SJSA1 (cell line): ENCODE measurements around the gene SMARCAD1. TPM values are rescaled to one million over a fixed set of nuclear protein-coding genes. Genes with fewer than 3 reads are reported as not detected.

Experiments
- DNase-seq, 2 experiments: peaks; one replicate each; pipeline ENCODE4 v3.0.0-alpha.2; 2015 to 2020; ENCODE audit warnings: low spot score in 2 of 2, low read depth in 1 of 2
- H3K27ac ChIP-seq: fragments of 250-450 bp; sonication (Bioruptor Pico); 2 replicates; pipeline ENCODE4 v1.5.1; 2020; ENCODE audit warnings: mild to moderate bottlenecking, moderate library complexity
- H3K27me3 ChIP-seq: fragments of 250-450 bp; sonication (Bioruptor Pico); replicated peaks from 2 replicates; pipeline ENCODE4 v1.5.1; 2020; ENCODE audit warnings: mild to moderate bottlenecking, moderate library complexity
- H3K36me3 ChIP-seq: fragments of 250-450 bp; sonication (Bioruptor Pico); 2 replicates; pipeline ENCODE4 v1.5.1; 2020; ENCODE audit warnings: mild to moderate bottlenecking
- H3K4me1 ChIP-seq: fragments of 250-450 bp; sonication (Bioruptor Pico); replicated peaks from 2 replicates; pipeline ENCODE4 v1.6.1; 2021; ENCODE audit warnings: mild to moderate bottlenecking
- H3K4me3 ChIP-seq: fragments of 250-450 bp; sonication (Bioruptor Pico); 2 replicates; pipeline ENCODE4 v1.5.1; 2020; ENCODE audit warnings: mild to moderate bottlenecking
- H3K9me3 ChIP-seq: fragments of 250-450 bp; sonication (Bioruptor Pico); replicated peaks from 2 replicates; pipeline ENCODE4 v1.5.1; 2020; ENCODE audit warnings: mild to moderate bottlenecking
- total RNA-seq: library from RNA; depleted of rRNA; stranded (reverse); fragments of >200 nt; shearing (Covaris generic); gene quantifications from 2 replicates; pipeline ENCODE4 v1.2.3, GENCODE V29; 2014; rRNA removed

Gene SMARCAD1, protein sequence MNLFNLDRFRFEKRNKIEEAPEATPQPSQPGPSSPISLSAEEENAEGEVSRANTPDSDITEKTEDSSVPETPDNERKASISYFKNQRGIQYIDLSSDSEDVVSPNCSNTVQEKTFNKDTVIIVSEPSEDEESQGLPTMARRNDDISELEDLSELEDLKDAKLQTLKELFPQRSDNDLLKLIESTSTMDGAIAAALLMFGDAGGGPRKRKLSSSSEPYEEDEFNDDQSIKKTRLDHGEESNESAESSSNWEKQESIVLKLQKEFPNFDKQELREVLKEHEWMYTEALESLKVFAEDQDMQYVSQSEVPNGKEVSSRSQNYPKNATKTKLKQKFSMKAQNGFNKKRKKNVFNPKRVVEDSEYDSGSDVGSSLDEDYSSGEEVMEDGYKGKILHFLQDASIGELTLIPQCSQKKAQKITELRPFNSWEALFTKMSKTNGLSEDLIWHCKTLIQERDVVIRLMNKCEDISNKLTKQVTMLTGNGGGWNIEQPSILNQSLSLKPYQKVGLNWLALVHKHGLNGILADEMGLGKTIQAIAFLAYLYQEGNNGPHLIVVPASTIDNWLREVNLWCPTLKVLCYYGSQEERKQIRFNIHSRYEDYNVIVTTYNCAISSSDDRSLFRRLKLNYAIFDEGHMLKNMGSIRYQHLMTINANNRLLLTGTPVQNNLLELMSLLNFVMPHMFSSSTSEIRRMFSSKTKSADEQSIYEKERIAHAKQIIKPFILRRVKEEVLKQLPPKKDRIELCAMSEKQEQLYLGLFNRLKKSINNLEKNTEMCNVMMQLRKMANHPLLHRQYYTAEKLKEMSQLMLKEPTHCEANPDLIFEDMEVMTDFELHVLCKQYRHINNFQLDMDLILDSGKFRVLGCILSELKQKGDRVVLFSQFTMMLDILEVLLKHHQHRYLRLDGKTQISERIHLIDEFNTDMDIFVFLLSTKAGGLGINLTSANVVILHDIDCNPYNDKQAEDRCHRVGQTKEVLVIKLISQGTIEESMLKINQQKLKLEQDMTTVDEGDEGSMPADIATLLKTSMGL
- total RNA-seq, result 30.3 and 34.8 TPM in 2 replicates

DNA sequence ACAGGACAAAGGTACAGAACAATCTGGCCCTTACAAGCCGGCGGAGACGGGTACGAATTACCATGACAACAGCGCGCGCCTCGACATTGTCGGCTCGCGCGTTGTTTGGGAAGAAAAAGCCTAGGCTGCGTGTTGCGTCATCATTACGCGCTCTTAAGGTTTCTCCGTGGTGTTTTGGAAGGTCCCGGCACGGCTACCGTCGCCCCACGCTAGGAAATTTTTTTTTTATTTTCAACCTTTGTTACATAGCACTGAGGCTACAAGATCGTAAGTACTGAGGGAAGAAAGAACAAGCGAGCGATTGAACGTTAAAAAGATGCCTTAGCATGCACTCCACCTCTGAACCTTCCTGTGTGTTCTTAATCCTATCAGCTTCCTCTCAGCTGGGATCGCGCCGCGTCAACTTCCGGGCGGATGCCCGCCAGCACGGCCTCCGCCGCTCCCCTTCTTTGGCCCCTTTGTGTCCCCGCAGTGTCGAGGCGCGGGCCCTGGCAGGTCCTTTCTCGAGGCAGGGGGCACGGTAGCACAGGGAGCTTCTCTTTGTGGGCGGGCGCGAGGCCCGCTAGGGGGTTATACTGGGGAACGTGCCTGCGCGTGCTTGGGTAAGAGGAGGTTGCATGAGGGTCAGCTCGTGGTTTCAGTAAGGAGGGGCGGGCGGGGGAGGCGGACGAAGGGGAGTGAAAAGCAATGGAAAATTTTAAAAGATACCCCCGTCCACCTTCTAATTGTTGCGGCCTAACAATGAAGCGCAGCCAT is at the start of gene SMARCAD1:
TSS of gene SMARCAD1 (plus strand) at position 397 of the 756 bp plus-strand sequence. CDS start 530 bp downstream, outside the sequence.
- Histone ChIP-seq H3K4me3 (peak within 1 kb of the TSS; percentile 72), H3K27ac (peak within 1 kb of the TSS; percentile 96), H3K4me1 (peaks cover 8% of the 10 kb centered on the region), H3K36me3 (peaks cover 40% of the 10 kb centered on the region), H3K9me3 (no peaks in the 10 kb centered on the region), H3K27me3 (no peaks in the 10 kb centered on the region)
- DNase-seq, result peak; percentile 89 to 97

DNA sequence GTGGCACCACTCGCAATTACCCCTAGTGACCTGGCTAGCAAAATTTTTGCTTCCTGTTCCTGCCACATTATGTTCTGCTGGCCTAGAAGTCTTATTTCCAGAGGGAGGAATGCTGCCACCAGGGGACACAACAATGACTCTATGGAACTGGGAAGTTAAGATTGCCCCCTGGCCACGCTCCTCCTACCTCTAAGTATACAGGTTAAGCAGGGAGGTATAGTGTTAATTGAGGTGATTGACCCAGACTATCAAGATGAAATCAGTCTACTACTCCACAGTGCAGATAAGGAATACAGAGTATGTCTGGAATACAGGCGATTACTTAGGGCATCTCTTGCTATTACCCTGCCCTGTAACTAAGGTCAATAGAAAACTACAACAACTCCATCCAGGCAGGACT is 48.8 kb upstream of the SMARCAD1 start:
- H3K9me3 ChIP-seq, result no peaks in the 10 kb centered on the region
- H3K27ac ChIP-seq, result no peak overlapping the region
- DNase-seq, result no peak
- no peaks in the 10 kb centered on the region for H3K27me3 ChIP-seq
- no peaks in the 10 kb centered on the region for H3K4me1 ChIP-seq
- no peak overlapping the region for H3K4me3 ChIP-seq
- no peaks in the 10 kb centered on the region for H3K36me3 ChIP-seq

DNA sequence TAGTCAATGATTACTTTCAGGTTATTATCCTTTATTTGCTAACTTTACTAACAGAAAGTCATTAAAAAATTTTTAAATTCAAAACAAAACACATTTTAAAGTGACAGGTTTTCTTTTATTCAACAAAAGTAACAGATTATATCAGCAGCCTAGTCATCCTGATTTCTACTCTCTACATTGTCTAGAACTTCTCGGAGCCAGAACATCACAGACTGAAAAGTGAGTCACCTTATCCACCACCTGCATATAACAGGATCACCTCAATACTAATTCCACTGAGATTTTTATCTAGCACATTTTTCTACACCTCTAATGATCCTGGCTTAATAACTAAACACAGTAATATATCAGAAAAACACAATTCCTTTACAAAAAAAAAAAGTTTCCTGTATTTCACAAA is 47.9 kb upstream of the SMARCAD1 start:
- H3K36me3 ChIP-seq, result no peaks in the 10 kb centered on the region
- no peaks in the 10 kb centered on the region for H3K9me3 ChIP-seq
- no peaks in the 10 kb centered on the region for H3K27me3 ChIP-seq
- no peak for DNase-seq
- no peak overlapping the region for H3K27ac ChIP-seq
- no peak overlapping the region for H3K4me3 ChIP-seq
- no peaks in the 10 kb centered on the region for H3K4me1 ChIP-seq

DNA sequence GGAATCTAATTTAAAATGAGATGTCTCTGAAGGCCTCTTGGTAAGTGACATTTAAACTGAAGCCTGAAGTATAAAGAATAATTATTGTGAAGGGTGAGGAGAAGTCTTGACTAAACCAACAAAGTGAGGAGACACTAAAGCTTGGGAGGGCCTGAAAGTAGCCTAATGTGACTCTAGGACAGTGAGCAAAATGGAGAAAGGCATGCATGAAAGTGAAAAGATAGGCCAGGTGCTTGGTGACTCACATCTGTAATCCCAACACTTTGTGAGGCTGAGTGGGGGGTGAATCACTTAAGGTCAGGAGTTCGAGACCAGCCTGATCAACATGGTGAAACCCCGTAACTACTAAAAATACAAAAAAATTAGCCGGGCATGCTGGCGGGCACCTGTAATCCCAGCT is 46.9 kb upstream of the SMARCAD1 start:
- Histone ChIP-seq H3K4me3 (no peak overlapping the region), H3K27me3 (no peaks in the 10 kb centered on the region), H3K4me1 (no peaks in the 10 kb centered on the region), H3K36me3 (no peaks in the 10 kb centered on the region), H3K9me3 (no peaks in the 10 kb centered on the region), H3K27ac (no peak overlapping the region)
- no peak for DNase-seq

DNA sequence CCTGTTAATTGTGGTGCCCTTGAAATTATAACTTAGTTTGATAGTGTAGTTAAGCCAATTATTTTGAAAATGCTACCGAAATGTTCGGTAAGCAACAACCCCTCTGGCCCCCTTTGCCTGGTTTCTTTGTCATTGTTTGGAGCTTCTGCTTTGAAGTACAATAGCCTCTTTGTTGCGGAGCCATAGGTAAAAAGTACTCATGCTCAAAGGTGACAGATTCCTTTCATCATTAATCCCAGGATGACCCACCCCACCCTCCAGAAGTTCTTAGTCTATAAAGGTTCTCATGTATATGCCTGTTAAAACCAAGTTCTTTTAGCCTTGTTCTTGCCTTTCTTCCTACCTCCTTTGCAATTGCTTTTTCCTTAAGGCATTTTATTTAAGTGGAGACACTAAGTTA is 42.4 kb upstream of the SMARCAD1 start:
- Histone ChIP-seq H3K27me3 (no peaks in the 10 kb centered on the region), H3K9me3 (no peaks in the 10 kb centered on the region), H3K36me3 (no peaks in the 10 kb centered on the region), H3K4me1 (no peaks in the 10 kb centered on the region), H3K27ac (no peak overlapping the region), H3K4me3 (no peak overlapping the region)
- DNase-seq, result no peak

DNA sequence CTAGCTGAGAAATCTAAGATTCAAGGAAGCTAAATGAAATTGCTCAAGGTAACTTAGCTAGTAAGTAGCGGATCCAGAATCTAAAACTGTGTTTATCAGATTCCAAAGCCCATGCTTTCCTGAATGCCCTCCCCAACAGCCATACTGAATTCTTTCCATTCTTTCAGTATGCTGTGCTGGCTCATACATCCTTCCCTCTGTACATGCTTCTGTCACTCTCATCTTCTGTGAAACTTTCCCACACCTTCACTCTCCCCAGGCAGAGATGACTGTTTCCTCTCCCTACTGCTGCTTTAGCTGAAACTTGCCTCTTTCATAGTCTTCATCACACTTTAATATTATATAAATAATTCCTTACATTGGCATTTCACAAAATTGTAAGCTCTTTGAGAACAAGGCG is 39.3 kb upstream of the SMARCAD1 start:
- H3K4me3 ChIP-seq, result no peak overlapping the region
- no peaks in the 10 kb centered on the region for H3K4me1 ChIP-seq
- no peak overlapping the region for H3K27ac ChIP-seq
- no peaks in the 10 kb centered on the region for H3K36me3 ChIP-seq
- no peaks in the 10 kb centered on the region for H3K27me3 ChIP-seq
- H3K9me3 ChIP-seq, result no peaks in the 10 kb centered on the region
- no peak for DNase-seq

DNA sequence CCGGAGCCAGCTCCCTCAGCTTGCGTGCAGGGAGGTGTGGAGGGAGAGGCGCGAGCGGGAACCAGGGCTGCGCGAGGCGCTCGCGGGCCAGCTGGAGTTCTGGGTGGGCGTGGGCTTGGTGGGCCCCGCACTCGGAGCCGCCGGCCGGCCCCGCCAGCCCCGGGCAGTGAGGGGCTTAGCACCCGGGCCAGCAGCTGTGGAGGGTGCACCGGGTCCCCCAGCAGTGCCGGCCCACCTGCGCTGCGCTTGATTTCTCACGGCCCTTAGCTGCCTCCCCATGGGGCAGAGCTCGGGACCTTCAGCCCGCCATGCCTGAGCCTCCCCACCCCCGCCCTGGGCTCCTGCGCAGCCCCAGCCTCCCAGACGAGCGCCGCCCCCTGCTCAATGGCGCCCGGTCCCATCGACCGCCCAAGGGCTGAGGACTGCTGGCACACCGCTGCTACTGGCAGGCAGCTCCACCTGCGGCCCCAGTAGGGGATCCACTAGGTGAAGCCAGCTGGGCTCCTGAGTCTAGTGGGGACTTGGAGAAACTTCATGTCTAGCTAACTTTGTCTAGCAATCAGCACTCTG is 37.8 kb upstream of the SMARCAD1 start:
- Histone ChIP-seq H3K4me3 (no peak overlapping the region), H3K4me1 (no peaks in the 10 kb centered on the region), H3K27ac (no peak overlapping the region), H3K36me3 (no peaks in the 10 kb centered on the region), H3K27me3 (no peaks in the 10 kb centered on the region), H3K9me3 (no peaks in the 10 kb centered on the region)
- no peak for DNase-seq

DNA sequence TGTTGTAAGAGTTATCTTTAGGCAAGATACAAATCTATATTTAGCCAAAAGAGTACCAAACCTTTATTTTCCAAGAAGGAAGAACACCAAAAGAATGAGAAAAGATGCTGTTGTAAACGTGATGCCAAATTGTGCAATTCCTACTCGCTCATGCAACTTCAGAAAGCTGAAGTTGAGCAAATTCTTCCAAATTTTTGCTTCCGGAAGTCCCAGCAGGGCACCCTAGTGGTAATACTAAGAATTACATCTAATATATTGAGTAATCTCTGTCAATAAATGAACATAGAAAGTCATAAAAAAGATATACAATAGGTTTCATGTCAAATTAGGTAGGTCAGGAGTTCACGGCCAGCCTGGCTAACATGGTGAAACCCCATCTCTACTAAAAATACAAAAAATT is 36.0 kb upstream of the SMARCAD1 start:
- H3K4me3 ChIP-seq, result no peak overlapping the region
- H3K9me3 ChIP-seq, result no peaks in the 10 kb centered on the region
- no peaks in the 10 kb centered on the region for H3K4me1 ChIP-seq
- no peaks in the 10 kb centered on the region for H3K36me3 ChIP-seq
- no peak overlapping the region for H3K27ac ChIP-seq
- DNase-seq, result no peak
- no peaks in the 10 kb centered on the region for H3K27me3 ChIP-seq

DNA sequence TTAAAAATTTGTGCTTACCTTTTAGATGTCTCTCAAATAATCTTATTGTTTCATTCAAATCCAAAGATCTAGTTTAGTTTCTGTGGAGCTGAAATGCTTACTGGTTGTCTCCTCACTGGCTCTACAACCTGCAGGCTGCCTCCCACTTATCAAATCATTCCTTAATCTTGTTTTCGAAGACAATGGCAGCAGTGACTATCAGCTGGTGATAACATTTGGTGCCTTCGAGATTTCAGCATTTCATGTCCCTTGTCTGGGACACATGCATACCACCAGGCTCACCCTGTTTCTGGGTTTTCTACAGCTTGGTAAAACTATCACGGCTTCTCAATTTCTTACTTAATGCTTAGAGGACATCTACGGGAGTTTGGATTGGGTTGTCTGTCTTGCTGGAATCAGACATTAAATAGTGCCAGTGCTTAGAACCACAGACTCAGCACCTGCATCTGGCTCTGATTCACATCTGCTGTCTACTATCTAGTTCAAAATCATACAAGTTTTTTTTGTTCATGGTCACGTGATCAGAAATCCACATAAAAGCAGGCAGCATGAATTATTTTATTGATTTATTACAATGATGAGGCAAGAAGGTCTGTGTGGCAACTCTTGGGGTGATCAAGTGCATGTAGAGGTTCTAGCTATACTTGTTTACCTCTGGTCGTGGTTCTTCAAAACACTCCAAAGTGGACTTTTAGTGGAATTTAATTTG is 32.0 kb upstream of the SMARCAD1 start:
- no peaks in the 10 kb centered on the region for H3K4me1 ChIP-seq
- no peak overlapping the region for H3K27ac ChIP-seq
- H3K4me3 ChIP-seq, result no peak overlapping the region
- no peaks in the 10 kb centered on the region for H3K9me3 ChIP-seq
- H3K27me3 ChIP-seq, result no peaks in the 10 kb centered on the region
- no peaks in the 10 kb centered on the region for H3K36me3 ChIP-seq
- no peak for DNase-seq

DNA sequence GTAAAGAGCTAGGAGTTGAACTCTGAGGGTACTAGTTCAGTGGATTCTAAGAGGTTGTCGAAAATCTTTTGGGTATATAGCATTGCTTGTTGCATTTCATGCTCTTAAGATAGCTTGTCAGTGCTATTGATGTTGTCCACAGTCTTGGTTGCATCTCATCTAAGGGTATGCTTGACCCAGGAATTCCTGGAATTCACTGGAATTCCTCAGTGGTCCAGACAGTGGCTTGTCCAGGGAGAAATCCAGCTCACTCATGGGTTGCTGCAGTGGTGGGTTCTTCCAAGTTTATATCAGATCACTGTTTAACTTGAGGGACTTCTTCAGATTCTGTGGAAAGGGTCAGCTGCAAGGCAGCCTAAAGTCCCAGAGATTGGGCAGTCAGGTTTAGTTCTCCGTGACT is 29.8 kb upstream of the SMARCAD1 start:
- H3K4me3 ChIP-seq, result no peak overlapping the region
- H3K36me3 ChIP-seq, result no peaks in the 10 kb centered on the region
- H3K9me3 ChIP-seq, result no peaks in the 10 kb centered on the region
- no peaks in the 10 kb centered on the region for H3K4me1 ChIP-seq
- no peak overlapping the region for H3K27ac ChIP-seq
- no peaks in the 10 kb centered on the region for H3K27me3 ChIP-seq
- DNase-seq, result no peak

DNA sequence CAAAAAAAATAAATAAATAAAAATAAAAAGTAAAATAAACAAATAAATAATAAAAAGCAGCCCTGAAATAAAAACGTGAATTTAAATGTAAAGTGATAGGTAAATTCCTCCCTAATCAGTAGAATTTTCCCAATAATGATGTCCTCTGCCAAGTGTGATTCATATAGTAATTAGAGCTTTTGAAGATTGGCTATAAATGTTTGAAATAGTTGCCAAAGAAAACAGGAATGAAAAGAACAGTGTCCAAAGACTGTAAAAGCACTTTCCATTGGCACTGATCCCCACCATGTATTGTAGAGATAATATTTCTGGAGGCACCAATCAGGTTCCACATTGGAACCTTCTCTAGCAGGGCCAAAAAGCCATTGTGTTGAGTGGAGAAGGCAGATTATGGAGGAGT is 25.9 kb upstream of the SMARCAD1 start:
- Histone ChIP-seq H3K27me3 (no peaks in the 10 kb centered on the region), H3K36me3 (no peaks in the 10 kb centered on the region), H3K4me1 (no peaks in the 10 kb centered on the region), H3K9me3 (no peaks in the 10 kb centered on the region), H3K27ac (no peak overlapping the region), H3K4me3 (no peak overlapping the region)
- no peak for DNase-seq

DNA sequence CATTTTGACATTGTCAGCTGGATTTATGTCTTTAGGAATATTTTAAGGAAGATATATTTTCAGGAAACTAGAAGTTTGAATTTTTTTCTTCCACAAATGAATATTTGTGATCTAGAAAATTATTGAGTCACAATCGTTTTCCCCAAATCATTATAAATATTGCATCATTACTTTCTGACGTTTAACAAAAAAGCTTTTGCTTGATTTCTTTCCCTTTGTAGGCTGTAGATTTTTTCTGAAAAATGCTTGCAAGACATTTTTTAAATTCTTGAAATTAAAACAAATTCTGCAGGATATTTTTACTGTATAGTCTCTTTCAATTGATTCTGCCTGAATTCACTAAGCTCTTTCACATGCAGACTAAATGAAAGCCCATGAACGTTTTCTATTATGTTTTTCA is 4.9 kb upstream of the SMARCAD1 start:
- H3K4me3 ChIP-seq, result no peak overlapping the region

DNA sequence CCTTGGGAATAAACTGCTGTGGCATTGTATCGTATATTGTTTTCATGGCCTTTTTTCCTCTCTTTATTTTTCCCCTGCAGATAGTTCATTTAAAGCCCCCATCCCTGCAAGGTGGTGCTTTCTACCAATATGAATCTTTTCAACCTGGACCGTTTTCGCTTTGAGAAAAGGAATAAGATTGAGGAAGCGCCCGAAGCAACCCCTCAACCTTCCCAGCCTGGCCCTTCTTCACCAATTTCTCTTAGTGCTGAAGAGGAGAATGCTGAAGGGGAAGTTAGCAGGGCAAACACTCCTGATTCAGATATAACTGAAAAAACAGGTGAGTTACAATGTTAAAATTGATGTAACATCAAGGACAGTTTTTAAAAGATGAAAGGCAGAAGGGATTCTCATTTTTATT is 601 bp downstream of the SMARCAD1 start:
- Histone ChIP-seq H3K9me3 (no peaks in the 10 kb centered on the region), H3K36me3 (peaks cover 46% of the 10 kb centered on the region), H3K4me1 (peaks cover 8% of the 10 kb centered on the region), H3K4me3 (peak overlapping the region; percentile 72), H3K27me3 (no peaks in the 10 kb centered on the region), H3K27ac (peak overlapping the region; percentile 96)
- DNase-seq, result no peak

More for the DNA sequence above, 4.9 kb upstream of the SMARCAD1 start:
- no peak for DNase-seq
- H3K9me3 ChIP-seq, result 0 out of 2 replicates have a peak, but pooled peaks cover 2% of the 10 kb centered on the region
- peaks cover 2% of the 10 kb centered on the region; the same call in 1 of the 2 replicates for H3K36me3 ChIP-seq
- H3K27ac ChIP-seq, result no peak overlapping the region
- no peaks in the 10 kb centered on the region for H3K4me1 ChIP-seq
- H3K27me3 ChIP-seq, result no peaks in the 10 kb centered on the region
